Erythroblast (primary cell): ENCODE data around the gene MT1B.
"Not testable (repeated sequence)": the region's sequence is repeated elsewhere in the genome, so short reads cannot be mapped to it uniquely, and the experiment has no call there.

Experiments
- GATA1 ChIP-seq: IDR thresholded peaks from 2 replicates; pipeline ENCODE4 v1.6.1; 2011; ENCODE audit warnings: low read depth, mild to moderate bottlenecking, control low read depth, low read length, moderate library complexity
- POLR2A ChIP-seq: IDR thresholded peaks from 2 replicates; pipeline ENCODE4 v1.6.1; 2011; ENCODE audit warnings: mild to moderate bottlenecking, low read length

- TF ChIP-seq POLR2A, GATA1: not testable (repeated sequence)
These were observed 13.9 kb downstream of the MT1B start for GRCh38 chr16:56665286-56666261.
